ENCODE measurements around the gene TPCN1.
A peak's percentile ranks its signal among the peaks of the same experiment; 100 is the strongest.

Gene TPCN1
- long read RNA-seq, donor 1, full-length matches to known transcripts, result 2 of 11 reads
- long read RNA-seq, donor 1, partial matches to known transcripts, result 9 of 11 reads
- long read RNA-seq, donor 1, other reads (novel, unspliced or antisense), result 0 of 11 reads
- long read RNA-seq, donor 2, result 0 reads
- long read RNA-seq, donor 3, result 0 reads
- long read RNA-seq, donor 4, partial matches to known transcripts, result 5 of 6 reads
- long read RNA-seq, donor 4, other reads (novel, unspliced or antisense), result 0 of 6 reads
- long read RNA-seq, donor 5, full-length matches to known transcripts, result 5 of 5 reads
- long read RNA-seq, donor 5, partial matches to known transcripts, result 0 of 5 reads
- long read RNA-seq, donor 5, other reads (novel, unspliced or antisense), result 0 of 5 reads
- long read RNA-seq, donor 6, partial matches to known transcripts, result 0 of 1 reads
- long read RNA-seq, donor 6, other reads (novel, unspliced or antisense), result 0 of 1 reads
- long read RNA-seq, donor 7, partial matches to known transcripts, result 17 of 17 reads
- long read RNA-seq, donor 7, other reads (novel, unspliced or antisense), result 0 of 17 reads
- long read RNA-seq, donor 8, partial matches to known transcripts, result 6 of 6 reads
- long read RNA-seq, donor 8, other reads (novel, unspliced or antisense), result 0 of 6 reads

DNA sequence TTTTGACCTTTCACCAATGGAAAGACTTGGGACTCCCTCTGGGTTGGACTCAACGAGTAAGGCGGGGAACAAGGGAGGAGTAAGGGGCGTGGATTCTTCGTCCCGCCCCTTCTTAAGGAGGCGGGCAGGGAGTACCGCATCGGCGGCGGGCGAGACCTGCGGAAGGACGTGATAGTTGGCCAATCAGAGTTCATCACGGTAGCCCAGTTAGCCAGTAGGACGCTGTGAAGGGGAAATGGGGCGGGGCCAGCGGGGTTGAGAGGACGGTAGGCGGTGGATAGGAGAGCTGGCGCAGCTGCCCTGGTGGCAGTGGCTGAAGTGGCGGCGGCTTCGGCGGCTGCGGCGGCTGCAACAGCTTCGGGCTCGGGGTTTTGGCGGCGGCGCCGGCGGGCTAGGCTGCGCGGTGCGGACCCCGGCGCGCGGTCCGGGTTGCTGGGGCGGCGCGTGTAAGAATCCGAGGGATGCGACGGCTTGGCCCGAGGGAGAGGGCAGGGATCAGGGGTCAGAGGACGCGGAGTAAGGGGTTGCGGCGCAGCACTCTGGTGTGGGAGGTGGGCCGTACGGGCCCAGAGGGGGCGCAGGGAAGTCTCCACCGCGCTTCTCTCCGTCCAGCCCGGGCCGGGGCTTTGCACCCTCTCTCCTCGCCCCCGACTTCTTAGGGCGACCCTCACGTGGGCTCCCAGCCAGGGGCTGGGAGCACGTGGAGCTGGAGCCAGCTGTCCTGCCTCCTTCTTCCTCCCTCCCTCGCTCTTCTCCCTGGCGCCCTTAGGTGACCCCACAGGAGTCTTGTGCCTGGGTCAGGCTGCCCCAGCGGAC, at the start of gene TPCN1:
TPCN1 (plus strand) TSS at position 284 of the 816 bp plus-strand sequence. CDS start 5,389 bp downstream, outside the sequence.
- DNase-seq, result peak; percentile 85

DNA sequence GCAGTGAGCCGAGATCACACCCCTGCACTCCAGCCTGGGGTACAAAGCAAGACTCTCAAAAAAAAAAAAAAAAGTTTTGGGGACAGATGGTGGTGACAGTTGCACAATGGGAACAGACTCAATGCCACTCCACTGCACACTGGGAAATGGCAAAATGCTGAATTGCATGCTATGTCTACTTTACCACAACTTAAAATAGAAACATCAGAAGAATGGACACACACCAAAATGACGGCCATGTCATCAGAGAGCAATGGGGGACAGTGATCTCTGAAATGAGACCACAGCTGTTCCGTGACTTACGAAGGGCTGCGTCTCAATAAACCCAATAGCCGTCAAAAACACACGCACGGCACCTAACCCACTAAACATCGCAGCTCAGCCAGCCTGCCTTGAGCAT, 49.7 kb upstream of the TPCN1 start:
- no peak for DNase-seq

DNA sequence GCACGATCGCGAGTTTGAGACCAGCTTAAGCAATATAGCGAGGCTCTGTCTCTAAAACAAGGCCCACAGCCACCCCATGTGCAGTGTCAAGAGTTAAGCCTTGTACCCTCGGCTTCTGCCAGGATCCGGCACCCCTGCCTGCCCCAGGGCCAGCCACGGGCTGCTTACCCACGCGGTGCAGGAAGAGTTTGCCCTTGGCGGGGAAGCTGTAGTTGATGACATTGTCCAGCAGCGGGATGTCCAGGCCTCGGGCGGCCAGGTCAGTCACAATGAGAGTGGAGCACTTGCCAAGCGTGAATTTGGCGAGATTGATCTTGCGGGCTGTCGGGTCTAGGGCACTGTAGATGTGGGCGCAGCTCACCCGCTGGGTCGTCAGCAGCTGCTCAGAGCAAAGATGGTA, 49.1 kb upstream of the TPCN1 start:
- no peak for DNase-seq

DNA sequence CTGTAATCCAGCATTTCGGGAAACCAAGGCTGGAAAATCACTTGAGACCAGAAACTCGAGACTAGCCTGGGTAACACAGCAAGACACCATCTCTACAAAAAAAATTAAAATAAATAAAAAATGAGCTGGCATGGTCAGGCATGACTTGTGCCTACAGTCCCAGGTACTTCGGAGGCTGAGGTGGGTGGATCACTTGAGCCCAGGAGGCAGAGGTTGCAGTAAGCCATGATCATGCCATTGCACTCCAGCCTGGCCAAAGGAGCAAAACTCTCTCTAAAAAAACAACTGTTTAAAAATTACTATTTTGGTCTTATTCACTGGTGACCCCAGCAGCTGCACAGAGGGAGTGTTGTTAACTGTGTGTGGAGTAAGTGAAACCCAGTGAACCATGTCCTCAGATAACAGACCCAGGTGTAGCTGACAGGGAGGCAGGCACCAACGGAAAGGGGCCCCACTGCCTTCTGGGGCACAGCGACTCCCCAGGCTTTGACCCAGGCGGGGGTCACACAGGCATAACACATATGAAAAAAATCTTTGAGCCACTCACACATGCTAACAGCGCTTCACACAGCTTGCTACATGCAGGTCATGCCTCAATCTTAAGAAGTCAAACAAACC, 48.1 kb upstream of the TPCN1 start:
- DNase-seq, result no peak

DNA sequence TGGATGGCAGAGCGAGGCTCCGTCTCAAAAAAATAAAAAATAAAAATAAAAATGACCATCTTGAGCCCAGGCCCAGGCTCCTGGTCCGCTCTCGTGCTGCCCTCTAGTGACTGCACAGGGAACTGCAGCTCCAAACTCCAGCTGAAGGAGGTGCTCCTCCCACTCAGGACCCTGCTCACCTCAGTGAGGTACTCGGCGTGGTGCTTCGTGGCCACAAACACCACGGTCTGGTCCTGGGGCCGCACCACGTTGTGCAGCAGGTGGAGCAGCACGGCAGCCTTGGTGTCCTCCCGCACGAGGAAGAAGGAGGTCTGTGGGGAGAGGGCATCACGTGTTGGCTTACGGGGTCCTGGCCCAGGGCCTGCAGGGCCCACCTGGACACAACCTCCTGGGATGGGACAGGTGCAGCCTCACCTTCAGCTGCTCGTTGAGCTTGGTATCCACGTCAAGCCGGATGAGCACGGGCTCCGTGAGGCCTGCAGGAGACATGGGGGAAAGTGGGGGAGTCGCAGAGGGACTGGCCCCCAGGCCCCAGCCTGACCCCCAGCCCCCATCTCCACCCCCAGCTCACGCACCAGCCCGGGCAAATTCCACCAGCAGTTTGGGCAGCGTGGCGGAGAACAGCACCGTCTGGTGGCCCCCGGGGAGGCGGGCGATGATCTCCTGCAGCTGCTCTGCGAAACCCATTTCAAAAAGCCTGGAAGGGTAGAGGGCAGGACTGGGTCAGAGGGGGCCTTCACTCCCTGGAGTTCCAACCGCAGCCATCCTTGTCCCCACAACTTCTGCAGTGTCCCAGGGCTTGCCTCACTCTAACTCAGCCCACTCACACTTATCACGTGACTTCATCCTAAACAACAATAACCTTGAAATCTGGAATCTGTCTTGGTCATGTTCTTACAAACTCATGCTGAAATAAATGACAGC, 46.5 kb upstream of the TPCN1 start:
- peak; percentile 66 for DNase-seq

DNA sequence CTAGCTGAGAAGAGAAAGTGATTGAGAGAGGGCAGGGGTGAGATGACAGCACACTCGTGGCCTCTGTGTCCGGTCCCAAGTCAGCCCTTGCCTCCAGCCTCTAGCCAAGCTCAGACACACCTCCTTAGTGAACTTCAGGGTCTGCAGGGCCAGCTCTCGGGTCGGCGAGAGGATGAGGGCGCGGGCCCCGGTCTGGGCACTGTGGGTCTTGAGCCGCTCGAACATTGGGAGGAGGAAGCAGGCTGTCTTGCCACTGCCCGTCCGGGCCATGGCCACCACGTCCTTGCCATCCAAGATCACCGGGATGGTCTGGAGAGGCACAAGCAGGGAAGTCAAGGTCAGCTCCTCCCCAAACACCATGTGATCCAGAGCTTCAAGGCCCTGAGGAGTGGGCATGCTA, 42.2 kb upstream of the TPCN1 start:
- DNase-seq, result no peak

DNA sequence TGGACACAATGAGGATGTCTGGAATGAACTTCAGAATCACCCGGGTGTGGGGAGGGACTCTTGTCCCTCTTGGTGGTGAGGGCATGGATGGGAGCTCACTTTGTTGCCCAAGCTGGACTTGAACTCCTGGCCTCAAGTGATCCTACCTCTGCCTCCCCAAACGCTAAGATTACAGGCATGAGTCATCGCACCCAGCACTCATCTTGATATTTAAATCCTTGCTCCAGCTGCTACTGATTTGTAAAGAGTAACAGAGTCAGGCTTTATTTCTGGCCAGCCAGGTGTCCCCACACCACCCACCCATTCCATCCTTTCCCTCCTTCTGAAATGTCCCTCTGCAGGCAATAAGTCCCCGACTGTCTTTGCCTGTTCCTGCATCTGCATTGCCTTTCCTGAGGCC, 40.9 kb upstream of the TPCN1 start:
- no peak for DNase-seq

DNA sequence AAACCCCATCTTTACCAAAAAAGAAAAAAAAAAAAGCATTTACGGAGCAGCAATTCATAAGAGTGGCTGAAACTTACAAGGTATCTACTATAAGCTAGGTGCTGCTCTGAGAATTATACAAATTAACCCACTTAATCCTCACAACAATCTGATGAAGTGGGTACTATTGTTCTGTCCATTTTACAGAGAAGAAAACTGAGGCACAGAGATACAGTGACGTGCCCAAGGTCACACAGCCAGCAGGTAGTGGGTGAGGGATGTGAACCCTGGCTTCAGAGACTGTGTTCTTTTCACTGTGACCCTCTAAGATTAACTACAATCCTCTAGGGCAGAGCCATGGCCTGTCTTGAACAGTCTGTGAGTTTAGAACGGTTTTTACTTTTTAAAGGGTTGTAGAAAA, 39.3 kb upstream of the TPCN1 start:
- DNase-seq, result no peak

DNA sequence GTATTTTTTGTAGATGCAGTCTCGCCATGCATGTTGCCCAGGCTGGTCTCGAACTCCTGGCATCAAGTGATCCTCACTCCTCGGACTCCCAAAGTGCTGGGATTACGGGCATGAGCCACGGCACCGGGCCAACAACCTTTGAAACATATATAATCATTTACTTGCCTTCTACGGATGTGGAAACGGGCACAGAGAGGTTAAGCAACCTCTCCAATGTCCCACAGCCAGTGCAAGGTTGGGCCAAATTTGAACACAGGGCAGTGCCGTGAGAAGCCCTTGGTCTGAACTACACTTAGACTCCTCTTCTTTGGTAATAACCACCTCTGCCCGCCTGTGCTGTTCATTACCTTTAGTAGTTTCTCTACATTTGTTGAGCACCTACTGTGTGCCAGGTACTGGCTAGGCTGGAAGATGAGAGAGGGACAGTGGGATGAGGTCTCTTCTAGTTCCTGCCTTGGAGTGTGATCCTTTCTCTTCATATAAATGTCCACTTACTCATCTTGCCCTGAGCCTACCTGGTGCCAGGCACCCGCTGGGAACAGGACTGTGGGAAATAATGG, 38.2 kb upstream of the TPCN1 start:
- no peak for DNase-seq

DNA sequence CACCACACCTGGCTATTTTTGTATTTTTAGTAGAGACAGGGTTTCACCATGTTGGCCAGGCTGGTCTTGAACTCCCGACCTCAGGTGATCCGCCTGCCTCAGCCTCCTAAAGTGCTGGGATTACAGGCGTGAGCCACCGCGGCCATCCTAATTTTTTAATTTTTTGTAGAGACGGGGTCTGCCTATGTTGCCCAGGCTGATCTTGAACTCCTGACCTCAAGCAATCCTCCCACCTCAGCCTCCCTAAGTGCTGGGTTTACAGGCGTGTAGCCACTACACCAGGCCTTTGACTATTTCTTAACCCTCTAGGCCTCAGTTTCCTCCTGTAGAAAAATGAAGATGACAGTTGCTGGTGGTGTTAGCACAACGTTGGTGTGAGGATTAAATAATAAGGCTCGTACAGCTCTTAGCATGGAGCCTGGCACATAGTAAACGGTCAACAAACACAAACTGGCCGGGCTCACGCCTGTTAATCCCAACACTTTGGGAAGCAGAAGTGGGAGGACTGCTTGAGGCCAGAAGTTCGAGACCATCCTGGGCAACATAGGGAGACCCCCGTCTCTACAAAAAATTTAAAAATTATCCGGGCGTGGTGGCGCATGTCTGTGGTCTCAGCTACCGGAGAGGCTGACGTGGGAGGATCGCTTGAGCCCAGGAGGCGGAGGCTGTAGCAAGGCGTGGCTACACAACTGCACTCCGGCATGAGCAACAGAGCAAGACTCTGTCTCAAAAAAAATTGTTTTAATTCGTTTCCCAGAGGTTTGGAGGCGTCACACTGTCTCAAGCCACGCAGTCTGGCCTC, 37.0 kb upstream of the TPCN1 start:
- no peak for DNase-seq

DNA sequence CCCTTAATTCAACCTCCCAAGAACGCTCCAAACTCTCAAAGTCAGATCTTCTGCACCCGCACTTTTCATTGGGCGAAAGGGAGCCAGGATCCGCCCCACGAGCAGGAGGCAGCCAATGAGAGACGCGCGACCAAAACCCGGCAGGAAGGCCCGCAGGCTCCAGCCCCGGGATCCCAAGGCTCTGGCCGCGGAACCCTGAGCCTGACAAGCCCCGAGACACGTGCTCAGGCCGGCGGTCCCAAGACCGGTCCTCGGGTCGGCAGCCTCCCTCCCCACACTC, 36.4 kb upstream of the TPCN1 start:
- DNase-seq, result peak; percentile 99

DNA sequence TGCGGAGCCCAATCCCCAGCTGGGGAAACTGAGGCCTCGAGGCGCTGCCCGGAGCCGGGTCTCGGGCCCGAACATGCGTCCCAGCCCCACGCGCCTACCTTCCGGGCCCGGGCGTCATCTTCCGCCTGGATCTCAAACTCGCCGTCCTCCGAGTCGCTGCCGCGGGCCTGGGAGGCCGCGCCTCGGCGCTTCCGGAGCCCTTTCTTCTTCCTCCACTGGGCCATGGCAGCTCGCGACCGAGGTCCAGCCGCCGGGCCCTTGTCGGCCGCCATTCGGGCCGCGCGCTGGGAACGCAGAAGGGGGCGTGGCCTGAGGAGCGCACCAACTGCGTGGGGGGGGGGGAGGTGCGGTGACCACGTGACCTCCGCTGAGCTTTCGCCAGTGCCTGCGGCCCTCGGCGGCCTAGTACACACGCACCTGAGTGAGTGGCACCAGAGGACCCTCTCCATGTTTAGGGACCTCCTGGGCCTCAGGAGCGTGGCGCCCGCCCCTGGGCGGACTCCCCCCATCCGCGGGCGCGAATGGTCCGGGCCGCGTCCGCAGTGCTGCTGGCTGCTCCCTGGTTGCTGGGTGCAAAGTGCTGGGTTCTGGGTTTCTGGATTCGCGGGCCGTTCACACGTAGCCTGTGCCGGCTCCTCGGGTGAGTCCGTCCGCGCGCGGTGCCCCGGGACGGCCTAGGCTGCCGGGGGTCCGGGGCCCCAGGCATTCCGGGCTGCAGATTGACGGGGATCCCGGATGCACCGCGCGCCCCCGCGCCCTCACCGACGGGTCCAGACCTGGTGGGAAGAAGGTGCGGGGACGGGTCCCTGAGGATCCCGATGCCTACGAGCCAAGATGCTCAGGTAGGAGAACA, 35.9 kb upstream of the TPCN1 start, which contains the start of the genes DDX54 and RITA1:
DDX54 (minus strand) TSS at position 299 of the 853 bp plus-strand sequence; CDS start at position 272, 27 bp downstream.
RITA1 (plus strand) TSS at position 542 of the 853 bp plus-strand sequence. CDS start 1,026 bp downstream, outside the sequence.
- peak; percentile 99 for DNase-seq

DNA sequence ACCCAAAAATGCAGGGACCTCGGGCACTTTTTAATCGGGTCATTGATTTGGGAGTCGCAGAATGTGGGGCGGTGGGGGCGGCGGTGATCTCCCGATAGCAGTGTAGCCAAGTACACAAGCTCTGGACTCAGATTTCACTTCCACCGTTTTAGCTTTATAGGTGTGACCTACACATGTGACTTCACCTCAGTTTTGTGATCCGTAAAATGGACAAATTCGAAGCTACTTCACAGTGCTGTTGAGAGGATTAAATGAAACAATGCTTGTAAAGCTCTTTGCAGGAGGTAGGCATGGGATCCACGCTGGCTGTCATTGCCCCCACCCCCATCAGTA, 35.3 kb upstream of the TPCN1 start:
- DNase-seq, result no peak

DNA sequence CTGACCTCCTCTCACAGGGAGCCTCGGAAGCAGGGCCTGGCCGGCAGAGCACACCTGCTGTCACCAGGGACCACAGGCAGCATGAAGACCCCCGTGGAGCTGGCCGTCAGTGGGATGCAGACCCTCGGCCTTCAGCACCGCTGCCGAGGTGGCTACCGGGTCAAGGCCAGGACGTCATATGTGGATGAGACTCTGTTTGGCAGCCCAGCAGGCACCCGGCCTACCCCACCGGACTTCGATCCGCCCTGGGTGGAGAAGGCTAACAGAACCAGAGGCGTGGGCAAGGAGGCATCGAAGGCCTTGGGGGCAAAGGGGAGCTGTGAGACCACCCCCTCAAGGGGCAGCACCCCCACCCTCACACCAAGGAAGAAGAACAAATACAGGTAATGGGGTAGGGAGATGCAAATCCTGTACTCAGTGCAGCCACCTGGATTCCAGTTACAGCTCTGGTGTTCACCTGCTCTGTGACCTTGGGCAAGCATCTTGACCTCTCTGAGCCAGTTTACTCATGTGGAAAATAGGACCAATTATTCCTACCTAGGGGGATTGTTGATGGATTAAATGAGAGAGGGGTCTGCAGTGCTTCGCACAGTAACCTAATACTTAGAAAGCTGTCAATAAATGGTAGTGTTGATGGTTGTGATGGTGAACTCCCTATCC, 34.5 kb upstream of the TPCN1 start:
- no peak for DNase-seq

DNA sequence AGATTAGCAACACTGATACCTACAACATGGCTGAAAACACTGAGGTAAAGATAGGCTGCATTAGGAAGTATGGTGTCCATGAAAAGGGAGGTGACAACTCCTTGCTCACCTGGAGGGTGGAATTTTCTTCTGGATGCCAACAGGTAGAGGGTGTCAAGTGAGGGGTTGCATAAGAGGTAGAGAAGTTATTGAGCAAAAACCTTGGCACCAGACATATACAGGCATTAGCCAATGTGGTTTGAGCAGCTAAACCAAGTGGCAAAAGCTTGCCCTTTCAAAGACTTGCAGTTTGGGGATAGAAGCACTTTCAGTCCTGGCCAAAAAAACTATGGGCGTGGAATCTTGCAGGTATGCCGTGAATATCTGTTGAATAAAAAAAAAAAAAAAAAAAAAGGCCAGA, 31.9 kb upstream of the TPCN1 start:
- no peak for DNase-seq

DNA sequence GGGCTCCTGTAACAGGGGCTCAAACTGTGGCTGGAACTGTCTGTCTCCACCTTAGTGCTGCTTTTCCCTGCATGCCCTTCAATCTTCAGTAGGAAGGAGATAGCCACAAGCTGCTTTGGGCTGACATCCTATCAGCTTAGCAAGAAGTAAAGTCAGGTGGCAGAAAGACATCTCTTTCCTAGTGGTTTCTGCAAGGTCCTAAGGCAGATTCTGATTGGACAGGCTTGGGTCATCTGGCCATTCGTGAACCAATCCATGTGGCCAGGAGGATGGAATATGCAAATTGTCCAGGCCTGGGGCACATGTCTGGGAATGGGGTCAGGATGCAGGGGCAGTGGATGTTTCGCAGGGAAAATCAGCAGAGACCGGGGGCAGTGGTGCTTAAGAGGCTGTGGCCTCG, 30.5 kb upstream of the TPCN1 start:
- DNase-seq, result no peak

DNA sequence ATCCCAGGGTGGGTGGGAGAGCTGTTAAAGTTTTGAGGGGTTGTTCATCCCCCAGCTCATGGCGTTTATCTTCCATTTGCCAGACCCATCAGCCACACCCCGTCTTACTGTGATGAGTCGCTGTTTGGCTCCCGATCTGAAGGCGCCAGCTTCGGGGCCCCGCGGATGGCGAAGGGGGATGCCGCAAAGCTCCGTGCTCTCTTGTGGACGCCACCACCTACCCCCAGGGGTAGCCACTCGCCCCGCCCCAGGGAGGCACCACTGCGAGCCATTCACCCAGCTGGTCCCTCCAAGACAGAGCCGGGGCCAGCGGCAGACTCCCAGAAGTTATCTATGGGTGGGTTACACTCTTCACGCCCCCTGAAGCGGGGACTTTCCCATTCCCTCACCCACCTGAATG, 30.0 kb upstream of the TPCN1 start:
- no peak for DNase-seq

DNA sequence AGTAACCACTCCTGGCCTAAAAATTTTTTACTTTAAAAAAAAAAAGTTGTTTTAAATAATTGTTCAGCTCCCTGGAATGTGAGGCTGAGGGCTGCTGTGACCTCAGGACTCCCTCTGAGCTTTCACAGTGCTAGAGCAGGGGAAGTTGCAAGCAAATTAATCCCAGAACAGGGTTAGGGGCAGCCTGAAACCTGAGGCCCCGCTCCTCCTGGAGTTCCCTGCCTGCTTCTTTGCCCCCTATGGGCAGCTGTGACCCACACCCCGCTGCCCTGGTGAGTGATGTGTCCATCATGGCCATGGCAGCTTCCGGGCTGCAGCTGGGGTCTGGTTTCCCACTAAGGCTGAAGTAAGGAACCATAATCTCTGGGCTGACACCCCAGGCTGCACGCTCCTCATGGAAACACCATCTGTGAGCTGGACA, 26.3 kb upstream of the TPCN1 start:
- DNase-seq, result peak; percentile 26

DNA sequence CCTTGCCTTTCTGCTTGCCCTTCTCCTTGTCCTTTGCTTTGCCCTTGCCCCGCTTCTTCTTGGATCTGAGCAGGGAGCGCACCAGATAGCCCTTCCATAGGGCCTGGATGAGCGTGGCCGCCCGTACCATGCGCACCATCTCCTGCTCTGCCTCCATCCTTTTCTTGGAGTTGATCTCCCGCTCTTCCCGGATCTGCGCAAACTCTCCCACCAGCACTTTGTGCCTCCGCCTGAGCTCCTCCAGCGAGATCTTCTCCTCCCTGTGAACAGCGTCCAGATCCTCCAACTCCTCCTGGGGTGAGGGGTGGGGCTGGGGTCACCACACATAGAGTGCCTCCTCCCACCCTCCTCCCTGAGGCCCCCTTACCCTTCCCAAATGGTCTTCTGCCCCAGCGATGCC, 25.7 kb upstream of the TPCN1 start:
- no peak for DNase-seq
